Liver (tissue), 4 donors: ENCODE results near the gene GLIPR1. TPM values are rescaled to one million over a fixed set of nuclear protein-coding genes. Genes with fewer than 3 reads are reported as not detected.

Experiments used
- polyA plus RNA-seq, 2 donors: library from polyadenylated mRNA; stranded (reverse) in 1 of 2; unstranded in 1 of 2; fragments of 200-250 nt in 1 of 2; fragments of >200 nt in 1 of 2; fragmentation: Nextera tagmentation in 1 of 2; extraction: Ambion mirVana in 1 of 2; gene quantifications; one replicate each; pipeline versions ENCODE4 v1.2.1 to v1.2.3, GENCODE V29; 2013 to 2015
- total RNA-seq, 2 donors: library from RNA; depleted of rRNA; stranded (reverse); fragments of >200 nt; gene quantifications; one replicate each; pipeline ENCODE4 v1.2.3, GENCODE V29; 2014
- donor health status: healthy.
- donor health status: healthy.
- donor health status: healthy.

The GLIPR1 gene
- total and polyA plus RNA-seq, 4 donors, result 3.0 to 8.2 (median 4.7) TPM

Other genes starting within 250 kb of the GLIPR1 start
- 1 to 10 TPM; 1.4 to 3.1 TPM for gene CAPS2, start 150.4 kb upstream of the GLIPR1 start, total RNA-seq
- 1 to 10 TPM in 1 of 2 donors, under 1 TPM in 1; 0.91 to 1.4 TPM for gene CAPS2, start 150.4 kb upstream of the GLIPR1 start, polyA plus RNA-seq
- not detected for gene GLIPR1L1, start 146.1 kb upstream of the GLIPR1 start, total RNA-seq
- not detected for gene GLIPR1L1, start 146.1 kb upstream of the GLIPR1 start, polyA plus RNA-seq
- gene GLIPR1L2, start 89.7 kb upstream of the GLIPR1 start, total RNA-seq, result under 1 TPM; 0.05 to 0.25 TPM
- under 1 TPM; 0.28 to 0.38 TPM for gene GLIPR1L2, start 89.7 kb upstream of the GLIPR1 start, polyA plus RNA-seq
- 10 to 100 TPM in 1 of 2 donors, 1 to 10 TPM in 1; 9.9 to 19.8 TPM for gene KRR1, start 30.9 kb downstream of the GLIPR1 start, total RNA-seq
- gene KRR1, start 30.9 kb downstream of the GLIPR1 start, polyA plus RNA-seq, result 10 to 100 TPM; 10.5 to 19.3 TPM